ENCODE results near the gene ADAMTS17. TPM values are rescaled to one million over a fixed set of nuclear protein-coding genes. Genes with fewer than 3 reads are reported as not detected.
A peak's percentile ranks its signal among the peaks of the same experiment; 100 is the strongest.

ADAMTS17 gene
- total RNA-seq, 1 experiment from 2014 or later, result 1.8 TPM

DNA sequence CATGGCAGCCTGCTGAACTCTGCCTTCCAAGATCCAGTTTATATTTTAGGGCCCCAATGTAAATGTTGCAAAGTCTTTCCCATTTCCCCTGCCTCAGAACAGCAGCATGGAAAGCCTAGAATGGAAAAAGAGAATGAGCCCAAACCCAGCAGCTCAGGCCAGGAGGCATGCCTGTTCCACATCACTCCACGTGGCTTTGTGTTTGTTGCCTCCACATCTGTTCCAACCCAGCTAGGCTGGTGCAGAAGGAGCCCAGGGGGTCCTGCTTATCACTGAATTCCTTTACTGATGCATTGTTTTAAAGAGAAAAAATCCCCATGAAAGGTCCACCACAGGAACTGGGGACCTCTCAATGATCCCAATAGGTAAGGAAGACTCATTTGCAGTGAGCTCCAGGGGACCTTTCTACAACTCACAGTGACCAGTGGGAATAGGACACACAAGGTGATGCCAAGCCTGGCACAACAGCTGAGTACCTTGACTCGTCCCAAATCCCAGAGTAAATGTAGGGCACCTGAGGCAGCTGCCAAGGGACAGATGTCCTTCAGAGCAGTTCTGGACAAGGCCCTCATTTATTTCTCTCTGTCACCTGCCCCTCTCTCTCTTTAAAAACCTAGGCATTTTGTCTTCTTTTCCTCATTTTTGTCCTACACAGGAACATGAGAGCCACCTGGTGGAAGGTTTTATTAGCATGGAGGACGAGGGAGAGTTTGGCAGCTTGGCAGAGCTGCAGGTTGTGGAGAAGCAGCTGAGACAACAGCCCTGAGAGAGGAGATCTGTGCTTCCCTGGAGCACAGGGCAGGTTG, 41.7 kb upstream of the ADAMTS17 start:
- CTCF ChIA-PET, result interaction anchor here (0.6 to 4.3 kb wide), 9 partner anchors 11 to 455 kb away, joined by 3 to 50 read pairs (median 4); partner anchors contain the start of genes ADAMTS17, ASB7 and LINS1
- H3K27me3 Mint-ChIP-seq (ENCODE audit: low read depth), result peaks cover 7% of the 10 kb centered on the region
- no peak overlapping the region for H3K4me3 Mint-ChIP-seq
- peak; percentile 77 for ATAC-seq
- POLR2A ChIA-PET, result interaction anchor here (0.7 to 1.1 kb wide), 2 partner anchors 43 to 231 kb away, joined by 3 to 4 read pairs; no protein-coding TSS in a partner anchor
- H3K36me3 Mint-ChIP-seq, result peaks cover 43% of the 10 kb centered on the region
- peaks cover 64% of the 10 kb centered on the region for H3K9me3 Mint-ChIP-seq
- TF ChIP-seq, protein P1, sequence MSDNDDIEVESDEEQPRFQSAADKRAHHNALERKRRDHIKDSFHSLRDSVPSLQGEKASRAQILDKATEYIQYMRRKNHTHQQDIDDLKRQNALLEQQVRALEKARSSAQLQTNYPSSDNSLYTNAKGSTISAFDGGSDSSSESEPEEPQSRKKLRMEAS (CRISPR knock-in tag; IDR thresholded peaks at IDR 0.05), result 0 out of 2 replicates have a peak, but pooled peaks have one; percentile 24
- TF ChIP-seq, protein P2, sequence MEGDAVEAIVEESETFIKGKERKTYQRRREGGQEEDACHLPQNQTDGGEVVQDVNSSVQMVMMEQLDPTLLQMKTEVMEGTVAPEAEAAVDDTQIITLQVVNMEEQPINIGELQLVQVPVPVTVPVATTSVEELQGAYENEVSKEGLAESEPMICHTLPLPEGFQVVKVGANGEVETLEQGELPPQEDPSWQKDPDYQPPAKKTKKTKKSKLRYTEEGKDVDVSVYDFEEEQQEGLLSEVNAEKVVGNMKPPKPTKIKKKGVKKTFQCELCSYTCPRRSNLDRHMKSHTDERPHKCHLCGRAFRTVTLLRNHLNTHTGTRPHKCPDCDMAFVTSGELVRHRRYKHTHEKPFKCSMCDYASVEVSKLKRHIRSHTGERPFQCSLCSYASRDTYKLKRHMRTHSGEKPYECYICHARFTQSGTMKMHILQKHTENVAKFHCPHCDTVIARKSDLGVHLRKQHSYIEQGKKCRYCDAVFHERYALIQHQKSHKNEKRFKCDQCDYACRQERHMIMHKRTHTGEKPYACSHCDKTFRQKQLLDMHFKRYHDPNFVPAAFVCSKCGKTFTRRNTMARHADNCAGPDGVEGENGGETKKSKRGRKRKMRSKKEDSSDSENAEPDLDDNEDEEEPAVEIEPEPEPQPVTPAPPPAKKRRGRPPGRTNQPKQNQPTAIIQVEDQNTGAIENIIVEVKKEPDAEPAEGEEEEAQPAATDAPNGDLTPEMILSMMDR (IDR thresholded peaks at IDR 0.05), result 0 out of 2 replicates have a peak, but pooled peaks have one; percentile 33
- no peak for TF ChIP-seq OVOL2 (CRISPR knock-in tag; IDR thresholded peaks at IDR 0.05; ENCODE audit: borderline replicate concordance)
- H3K27ac Mint-ChIP-seq, result no peak overlapping the region
- DNase-seq (ENCODE audit: low spot score), result peak; percentile 40
- H3K4me1 Mint-ChIP-seq, result no peaks in the 10 kb centered on the region

DNA sequence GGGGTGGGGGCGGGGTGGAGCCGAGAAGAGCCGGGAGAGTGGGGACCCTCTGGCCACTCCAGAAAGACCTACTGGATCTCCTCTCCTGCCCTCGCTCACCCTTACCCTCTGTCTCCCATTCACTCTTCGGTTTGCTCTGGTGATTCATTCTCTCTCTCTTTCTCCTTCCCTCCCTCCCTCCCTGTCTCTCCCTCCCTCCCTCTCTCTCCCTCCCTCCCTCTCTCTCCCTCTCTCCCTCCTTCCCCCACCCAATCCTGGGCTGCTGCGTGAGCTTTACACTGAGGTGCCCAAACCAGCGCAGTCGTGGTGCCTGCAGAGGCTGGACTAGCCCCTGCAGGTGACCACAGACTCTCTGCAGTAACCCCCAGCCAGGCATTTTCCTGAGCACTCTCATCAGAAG, 32.2 kb upstream of the ADAMTS17 start:
- Mint-ChIP-seq H3K27me3 (ENCODE audit: low read depth) (peaks cover 50% of the 10 kb centered on the region), H3K9me3 (peaks cover 26% of the 10 kb centered on the region), H3K27ac (no peak overlapping the region), H3K4me1 (peaks cover 5% of the 10 kb centered on the region), H3K4me3 (peak overlapping the region; percentile 76), H3K36me3 (peaks cover 13% of the 10 kb centered on the region)
- TF ChIP-seq, protein P3, sequence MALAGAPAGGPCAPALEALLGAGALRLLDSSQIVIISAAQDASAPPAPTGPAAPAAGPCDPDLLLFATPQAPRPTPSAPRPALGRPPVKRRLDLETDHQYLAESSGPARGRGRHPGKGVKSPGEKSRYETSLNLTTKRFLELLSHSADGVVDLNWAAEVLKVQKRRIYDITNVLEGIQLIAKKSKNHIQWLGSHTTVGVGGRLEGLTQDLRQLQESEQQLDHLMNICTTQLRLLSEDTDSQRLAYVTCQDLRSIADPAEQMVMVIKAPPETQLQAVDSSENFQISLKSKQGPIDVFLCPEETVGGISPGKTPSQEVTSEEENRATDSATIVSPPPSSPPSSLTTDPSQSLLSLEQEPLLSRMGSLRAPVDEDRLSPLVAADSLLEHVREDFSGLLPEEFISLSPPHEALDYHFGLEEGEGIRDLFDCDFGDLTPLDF (CRISPR knock-in tag; IDR thresholded peaks at IDR 0.05), result no peak
- no peak for TF ChIP-seq KAT7 (CRISPR knock-in tag; IDR thresholded peaks at IDR 0.05; ENCODE audit: borderline replicate concordance)
- TF ChIP-seq, protein P4, sequence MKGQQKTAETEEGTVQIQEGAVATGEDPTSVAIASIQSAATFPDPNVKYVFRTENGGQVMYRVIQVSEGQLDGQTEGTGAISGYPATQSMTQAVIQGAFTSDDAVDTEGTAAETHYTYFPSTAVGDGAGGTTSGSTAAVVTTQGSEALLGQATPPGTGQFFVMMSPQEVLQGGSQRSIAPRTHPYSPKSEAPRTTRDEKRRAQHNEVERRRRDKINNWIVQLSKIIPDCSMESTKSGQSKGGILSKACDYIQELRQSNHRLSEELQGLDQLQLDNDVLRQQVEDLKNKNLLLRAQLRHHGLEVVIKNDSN (CRISPR knock-in tag; IDR thresholded peaks at IDR 0.05), result no peak
- no peak for TF ChIP-seq TP53 (CRISPR knock-in tag; IDR thresholded peaks at IDR 0.05)
- TF ChIP-seq, protein P5, sequence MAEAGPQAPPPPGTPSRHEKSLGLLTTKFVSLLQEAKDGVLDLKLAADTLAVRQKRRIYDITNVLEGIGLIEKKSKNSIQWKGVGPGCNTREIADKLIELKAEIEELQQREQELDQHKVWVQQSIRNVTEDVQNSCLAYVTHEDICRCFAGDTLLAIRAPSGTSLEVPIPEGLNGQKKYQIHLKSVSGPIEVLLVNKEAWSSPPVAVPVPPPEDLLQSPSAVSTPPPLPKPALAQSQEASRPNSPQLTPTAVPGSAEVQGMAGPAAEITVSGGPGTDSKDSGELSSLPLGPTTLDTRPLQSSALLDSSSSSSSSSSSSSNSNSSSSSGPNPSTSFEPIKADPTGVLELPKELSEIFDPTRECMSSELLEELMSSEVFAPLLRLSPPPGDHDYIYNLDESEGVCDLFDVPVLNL (CRISPR knock-in tag; IDR thresholded peaks at IDR 0.05; ENCODE audit: borderline replicate concordance, low read depth), result no peak
- TF ChIP-seq, protein P6, sequence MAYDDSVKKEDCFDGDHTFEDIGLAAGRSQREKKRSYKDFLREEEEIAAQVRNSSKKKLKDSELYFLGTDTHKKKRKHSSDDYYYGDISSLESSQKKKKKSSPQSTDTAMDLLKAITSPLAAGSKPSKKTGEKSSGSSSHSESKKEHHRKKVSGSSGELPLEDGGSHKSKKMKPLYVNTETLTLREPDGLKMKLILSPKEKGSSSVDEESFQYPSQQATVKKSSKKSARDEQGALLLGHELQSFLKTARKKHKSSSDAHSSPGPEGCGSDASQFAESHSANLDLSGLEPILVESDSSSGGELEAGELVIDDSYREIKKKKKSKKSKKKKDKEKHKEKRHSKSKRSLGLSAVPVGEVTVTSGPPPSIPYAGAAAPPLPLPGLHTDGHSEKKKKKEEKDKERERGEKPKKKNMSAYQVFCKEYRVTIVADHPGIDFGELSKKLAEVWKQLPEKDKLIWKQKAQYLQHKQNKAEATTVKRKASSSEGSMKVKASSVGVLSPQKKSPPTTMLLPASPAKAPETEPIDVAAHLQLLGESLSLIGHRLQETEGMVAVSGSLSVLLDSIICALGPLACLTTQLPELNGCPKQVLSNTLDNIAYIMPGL (CRISPR knock-in tag; IDR thresholded peaks at IDR 0.05), result no peak
- TF ChIP-seq ZNF671 (CRISPR knock-in tag; IDR thresholded peaks at IDR 0.05), result no peak
- no peak for TF ChIP-seq HMGA2 (CRISPR knock-in tag; IDR thresholded peaks at IDR 0.05)
- TF ChIP-seq NR3C1 (CRISPR knock-in tag; conservative IDR thresholded peaks at IDR 0.05; ENCODE audit: low read depth), result no peak
- TF ChIP-seq, protein P7, sequence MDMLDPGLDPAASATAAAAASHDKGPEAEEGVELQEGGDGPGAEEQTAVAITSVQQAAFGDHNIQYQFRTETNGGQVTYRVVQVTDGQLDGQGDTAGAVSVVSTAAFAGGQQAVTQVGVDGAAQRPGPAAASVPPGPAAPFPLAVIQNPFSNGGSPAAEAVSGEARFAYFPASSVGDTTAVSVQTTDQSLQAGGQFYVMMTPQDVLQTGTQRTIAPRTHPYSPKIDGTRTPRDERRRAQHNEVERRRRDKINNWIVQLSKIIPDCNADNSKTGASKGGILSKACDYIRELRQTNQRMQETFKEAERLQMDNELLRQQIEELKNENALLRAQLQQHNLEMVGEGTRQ (CRISPR knock-in tag; IDR thresholded peaks at IDR 0.05), result no peak
- no peak for TF ChIP-seq OVOL2 (CRISPR knock-in tag; IDR thresholded peaks at IDR 0.05; ENCODE audit: borderline replicate concordance)
- TF ChIP-seq, protein P8, sequence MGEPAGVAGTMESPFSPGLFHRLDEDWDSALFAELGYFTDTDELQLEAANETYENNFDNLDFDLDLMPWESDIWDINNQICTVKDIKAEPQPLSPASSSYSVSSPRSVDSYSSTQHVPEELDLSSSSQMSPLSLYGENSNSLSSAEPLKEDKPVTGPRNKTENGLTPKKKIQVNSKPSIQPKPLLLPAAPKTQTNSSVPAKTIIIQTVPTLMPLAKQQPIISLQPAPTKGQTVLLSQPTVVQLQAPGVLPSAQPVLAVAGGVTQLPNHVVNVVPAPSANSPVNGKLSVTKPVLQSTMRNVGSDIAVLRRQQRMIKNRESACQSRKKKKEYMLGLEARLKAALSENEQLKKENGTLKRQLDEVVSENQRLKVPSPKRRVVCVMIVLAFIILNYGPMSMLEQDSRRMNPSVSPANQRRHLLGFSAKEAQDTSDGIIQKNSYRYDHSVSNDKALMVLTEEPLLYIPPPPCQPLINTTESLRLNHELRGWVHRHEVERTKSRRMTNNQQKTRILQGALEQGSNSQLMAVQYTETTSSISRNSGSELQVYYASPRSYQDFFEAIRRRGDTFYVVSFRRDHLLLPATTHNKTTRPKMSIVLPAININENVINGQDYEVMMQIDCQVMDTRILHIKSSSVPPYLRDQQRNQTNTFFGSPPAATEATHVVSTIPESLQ (CRISPR knock-in tag; IDR thresholded peaks at IDR 0.05), result no peak
- DNase-seq (ENCODE audit: low spot score), result peak; percentile 24
- ATAC-seq, result peak; percentile 73
- CTCF ChIA-PET, result interaction anchor here (0.6 to 2.9 kb wide), 3 partner anchors 24 to 233 kb away, joined by 4 to 27 read pairs (median 5); partner anchors contain the start of gene ADAMTS17
- POLR2A ChIA-PET, result no interaction called here
